Thyroid gland (tissue), 4 donors: ENCODE measurements around the gene FOXD2.

Source experiments
- CTCF ChIP-seq, 6 experiments: fragments of 200-600 bp in 3 of 6; fragments of 450-650 bp in 3 of 6; sonication (generic) in 3 of 6; IDR thresholded peaks; one replicate each; pipeline ENCODE4 v1.5.1; 2016 to 2019; ENCODE audit warnings: antibody characterized with exemption in 6 of 6, mild to moderate bottlenecking in 2 of 6, inconsistent platforms in 1 of 6, moderate library complexity in 1 of 6
- POLR2A ChIP-seq, 2 donors: fragments of 450-650 bp; IDR thresholded peaks; one replicate each; pipeline ENCODE4 v1.6.1; 2017; ENCODE audit warnings: antibody characterized with exemption in 2 of 2, mild to moderate bottlenecking in 2 of 2, moderate library complexity in 1 of 2

GRCh38 chr1:47406966-47407365 lies 30.9 kb upstream of the FOXD2 start:
- TF ChIP-seq CTCF (IDR thresholded peaks at IDR 0.05) (no peak), POLR2A (IDR thresholded peaks at IDR 0.05) (no peak)
